HT-29 (cell line): ENCODE measurements around the gene SPDYE2B. TPM values are rescaled to one million over a fixed set of nuclear protein-coding genes. Genes with fewer than 3 reads are reported as not detected.
"Not testable (repeated sequence)": the region's sequence is repeated elsewhere in the genome, so short reads cannot be mapped to it uniquely, and the experiment has no call there.

Source experiments
- DNase-seq: peaks from one replicate; pipeline ENCODE4 v3.0.0-alpha.2; 2015; ENCODE audit warnings: low spot score
- total RNA-seq: library from RNA; depleted of rRNA; stranded (reverse); fragments of >200 nt; shearing (Covaris generic); gene quantifications from 2 replicates; pipeline ENCODE4 v1.2.3, GENCODE V29; 2014; rRNA removed

Gene SPDYE2B, protein sequence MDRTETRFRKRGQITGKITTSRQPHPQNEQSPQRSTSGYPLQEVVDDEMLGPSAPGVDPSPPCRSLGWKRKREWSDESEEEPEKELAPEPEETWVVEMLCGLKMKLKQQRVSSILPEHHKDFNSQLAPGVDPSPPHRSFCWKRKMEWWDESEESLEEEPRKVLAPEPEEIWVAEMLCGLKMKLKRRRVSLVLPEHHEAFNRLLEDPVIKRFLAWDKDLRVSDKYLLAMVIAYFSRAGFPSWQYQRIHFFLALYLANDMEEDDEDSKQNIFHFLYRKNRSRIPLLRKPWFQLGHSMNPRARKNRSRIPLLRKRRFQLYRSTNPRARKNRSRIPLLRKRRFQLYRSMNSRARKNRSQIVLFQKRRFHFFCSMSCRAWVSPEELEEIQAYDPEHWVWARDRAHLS
- total RNA-seq = not detected in 2 replicates

DNA sequence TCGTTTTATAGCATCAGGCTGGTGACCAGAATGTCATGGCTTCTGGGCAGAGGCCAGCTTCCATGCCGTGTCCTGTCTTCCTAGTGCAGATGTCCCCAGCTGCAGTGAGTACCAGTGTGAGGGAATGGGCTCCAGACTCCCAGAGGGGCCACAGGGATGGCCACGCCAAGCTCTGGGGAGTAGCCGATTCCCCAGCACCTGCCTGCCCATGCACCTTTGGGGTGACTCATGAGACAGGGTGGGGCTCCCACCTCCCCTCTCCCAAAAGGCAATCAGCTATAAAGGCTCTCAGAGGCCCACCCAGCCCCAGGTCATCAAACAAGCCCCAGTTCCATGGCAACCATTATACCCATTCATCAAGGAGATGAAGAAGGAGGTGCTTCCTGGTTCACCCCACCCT lies at the start of gene SPDYE2B:
Gene SPDYE2B (plus strand): TSS at position 396 of the 400 bp plus-strand sequence. CDS start 2,030 bp downstream, outside the sequence.
- DNase-seq = not testable (repeated sequence)

DNA sequence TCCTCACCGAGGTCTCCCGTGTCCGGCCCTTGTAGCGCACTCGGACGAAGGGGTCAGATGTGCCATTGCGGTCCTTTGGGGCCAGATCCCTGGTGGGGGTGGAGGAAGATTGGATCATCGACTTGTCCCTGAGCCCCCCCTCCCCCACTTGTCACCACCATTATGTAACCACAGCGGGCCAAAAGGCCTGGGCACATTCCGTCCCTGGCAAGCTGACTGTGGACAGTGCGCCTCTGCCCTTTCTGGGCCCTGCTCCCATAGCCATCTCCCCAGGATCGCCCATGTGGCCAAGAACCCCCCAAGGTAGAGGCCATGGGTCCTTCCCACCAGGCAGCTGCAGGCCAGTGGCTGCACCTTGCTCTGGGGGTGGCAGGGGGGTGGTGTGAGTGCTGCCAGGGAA lies 47.8 kb upstream of the SPDYE2B start:
- not testable (repeated sequence) for DNase-seq

DNA sequence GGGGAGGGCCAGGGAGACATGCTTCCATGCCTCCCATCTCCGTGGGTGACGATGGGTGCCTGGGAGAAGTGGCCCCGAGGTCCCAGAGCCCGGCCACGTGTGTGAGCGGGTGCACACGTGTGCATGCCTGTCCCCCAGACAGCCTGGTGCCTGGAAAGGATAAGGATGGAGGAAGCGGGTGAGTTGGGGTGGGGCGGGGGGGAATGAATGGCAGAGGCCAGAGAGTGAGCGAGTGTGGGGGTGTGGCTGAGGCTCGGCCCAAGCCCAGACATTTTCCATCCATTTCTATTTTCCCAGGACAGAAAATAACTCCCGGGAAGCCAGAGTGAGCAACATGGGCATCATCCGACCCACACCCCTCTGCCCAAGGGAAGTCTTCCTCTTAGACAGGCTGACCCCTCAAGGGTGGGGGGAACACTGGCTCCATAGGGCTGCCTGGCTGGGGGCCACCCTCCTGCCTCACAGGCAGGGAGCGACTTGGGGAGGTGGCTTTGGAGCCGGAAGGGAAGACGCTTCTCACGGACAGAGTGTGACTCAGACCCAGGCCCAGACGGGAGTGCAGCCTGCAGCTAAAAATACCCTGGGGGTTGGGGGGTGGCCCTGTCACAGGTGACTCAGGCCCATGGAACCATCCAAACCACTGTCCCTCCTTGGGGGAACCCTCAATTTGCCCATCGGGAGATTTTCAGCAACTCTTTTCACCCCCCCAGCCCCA lies 45.5 kb upstream of the SPDYE2B start:
- not testable (repeated sequence) for DNase-seq

- not testable (repeated sequence) for DNase-seq
Observed at GRCh38 chr7:102606848-102607247, 43.3 kb upstream of the SPDYE2B start.

GRCh38 chr7:102609734-102610133 lies 40.4 kb upstream of the SPDYE2B start:
- not testable (repeated sequence) for DNase-seq

DNA sequence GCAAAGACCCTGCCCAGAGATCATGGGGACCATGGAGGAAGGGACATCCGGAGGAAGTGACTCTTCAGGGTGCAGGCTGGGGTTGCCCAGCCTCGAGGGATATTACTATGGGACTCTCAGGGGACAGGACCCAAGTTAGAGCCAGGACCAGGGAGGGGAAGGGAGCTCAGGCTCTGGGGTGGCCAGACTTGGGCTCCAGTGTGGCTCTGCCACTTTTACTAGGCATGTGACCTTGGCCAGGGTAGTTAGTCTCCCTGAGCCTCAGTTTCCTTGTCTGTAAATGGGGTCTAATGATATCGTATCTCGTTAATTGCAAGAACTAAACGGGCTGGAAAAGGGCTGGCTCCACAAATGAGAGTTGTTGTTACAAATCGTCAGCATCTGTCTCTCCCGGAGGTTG lies 39.7 kb upstream of the SPDYE2B start:
- DNase-seq = not testable (repeated sequence)

GRCh38 chr7:102611013-102611674 lies 39.0 kb upstream of the SPDYE2B start:
- not testable (repeated sequence) for DNase-seq

DNA sequence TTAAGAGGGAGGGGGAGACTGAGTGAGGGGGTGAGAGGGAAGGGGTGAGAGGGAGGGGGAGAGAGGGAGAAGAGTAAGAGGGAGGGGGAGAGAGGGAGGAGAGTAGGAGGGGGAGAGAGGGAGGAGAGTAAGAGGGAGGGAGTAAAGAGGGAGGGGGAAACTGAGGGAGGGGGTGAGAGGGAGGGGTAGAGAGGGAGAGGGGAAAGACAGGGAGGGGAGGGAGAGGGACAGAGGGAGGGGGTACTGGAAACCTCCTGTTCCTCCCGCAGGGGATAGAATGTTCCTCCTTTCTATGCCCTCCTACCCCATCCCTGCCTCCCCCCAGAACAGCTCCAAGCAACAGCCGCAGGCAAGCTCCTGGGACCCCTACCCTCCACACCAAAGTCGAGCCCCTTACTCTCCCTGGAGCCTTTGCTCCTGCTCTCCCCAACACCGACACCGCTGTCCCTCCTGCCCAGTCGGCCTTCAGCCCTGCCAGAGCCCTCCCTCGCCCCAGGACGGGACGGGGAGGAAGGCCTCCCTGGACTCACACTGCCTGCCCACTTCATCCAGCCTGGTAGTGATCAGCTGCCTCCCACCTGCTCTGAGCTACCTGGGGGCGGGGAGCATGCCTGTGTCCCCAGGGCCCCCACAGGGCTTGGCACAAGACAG lies 38.3 kb upstream of the SPDYE2B start:
- peak; percentile 1 for DNase-seq

DNA sequence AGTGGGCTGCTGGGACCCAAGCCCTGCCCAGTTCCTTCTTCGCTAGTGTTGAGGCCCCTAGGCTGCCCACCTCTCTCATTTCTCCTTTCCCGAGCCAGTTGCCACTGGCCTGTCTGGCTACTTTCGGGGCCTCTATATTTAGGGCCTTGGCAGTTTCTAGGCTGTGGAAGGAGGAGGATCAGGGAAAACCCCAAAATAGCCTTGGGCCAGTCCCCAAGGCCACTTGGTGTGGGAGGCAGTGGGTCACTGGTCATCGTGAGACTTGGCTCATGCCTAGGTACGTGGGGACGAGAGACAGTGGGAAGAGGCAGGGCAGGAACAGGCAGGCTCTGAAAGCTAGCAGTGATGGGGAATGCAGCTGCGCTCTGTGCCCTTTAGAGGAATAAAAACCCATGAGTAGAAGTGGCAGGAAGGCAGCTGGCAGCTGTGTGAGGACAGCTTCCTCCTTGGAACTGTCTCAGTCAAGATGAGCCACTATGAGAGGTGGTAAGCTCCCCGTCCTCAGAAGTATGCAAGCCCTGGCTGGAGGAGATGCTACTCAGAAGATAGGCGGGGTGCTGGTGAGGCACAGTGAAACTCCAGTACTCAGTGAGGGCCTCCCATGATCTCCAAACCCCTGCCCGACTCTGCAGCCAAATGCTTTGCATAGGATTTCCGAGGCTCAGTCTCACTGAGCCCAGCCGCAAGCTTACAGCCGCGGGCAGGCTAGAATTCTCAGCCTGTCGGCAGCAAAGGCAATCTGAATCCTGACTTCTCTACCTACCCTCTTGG lies 36.4 kb upstream of the SPDYE2B start:
- DNase-seq = not testable (repeated sequence)

DNA sequence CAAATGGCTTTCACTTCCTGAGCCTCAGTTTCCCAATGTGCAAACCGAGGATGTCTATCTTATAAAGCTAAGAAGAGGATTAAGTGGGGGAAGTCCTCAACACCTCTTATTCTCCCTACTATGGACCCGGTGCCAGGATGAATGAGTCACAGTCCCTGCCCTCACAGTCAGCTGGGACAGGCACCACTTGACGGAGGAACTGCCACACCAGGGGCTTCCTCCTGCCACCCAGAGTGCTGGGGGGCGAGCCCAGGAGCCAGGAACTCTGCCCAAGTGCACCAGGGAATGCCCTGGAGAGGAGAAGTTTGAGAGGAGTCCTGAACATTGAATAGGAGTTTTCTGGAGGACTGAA lies 35.8 kb upstream of the SPDYE2B start:
- DNase-seq = not testable (repeated sequence)

- DNase-seq = not testable (repeated sequence)
Observed at GRCh38 chr7:102614873-102615272, 35.2 kb upstream of the SPDYE2B start.

GRCh38 chr7:102615930-102616329 lies 34.2 kb upstream of the SPDYE2B start:
- not testable (repeated sequence) for DNase-seq

- DNase-seq = peak; percentile 1
Observed at GRCh38 chr7:102616507-102617125, 33.5 kb upstream of the SPDYE2B start, which contains the start of gene RASA4. RASA4 (minus strand) TSS chr7:102616756; CDS start chr7:102616689, 67 bp downstream.

- not testable (repeated sequence) for DNase-seq
Observed at GRCh38 chr7:102618122-102618521, 32.0 kb upstream of the SPDYE2B start.

DNA sequence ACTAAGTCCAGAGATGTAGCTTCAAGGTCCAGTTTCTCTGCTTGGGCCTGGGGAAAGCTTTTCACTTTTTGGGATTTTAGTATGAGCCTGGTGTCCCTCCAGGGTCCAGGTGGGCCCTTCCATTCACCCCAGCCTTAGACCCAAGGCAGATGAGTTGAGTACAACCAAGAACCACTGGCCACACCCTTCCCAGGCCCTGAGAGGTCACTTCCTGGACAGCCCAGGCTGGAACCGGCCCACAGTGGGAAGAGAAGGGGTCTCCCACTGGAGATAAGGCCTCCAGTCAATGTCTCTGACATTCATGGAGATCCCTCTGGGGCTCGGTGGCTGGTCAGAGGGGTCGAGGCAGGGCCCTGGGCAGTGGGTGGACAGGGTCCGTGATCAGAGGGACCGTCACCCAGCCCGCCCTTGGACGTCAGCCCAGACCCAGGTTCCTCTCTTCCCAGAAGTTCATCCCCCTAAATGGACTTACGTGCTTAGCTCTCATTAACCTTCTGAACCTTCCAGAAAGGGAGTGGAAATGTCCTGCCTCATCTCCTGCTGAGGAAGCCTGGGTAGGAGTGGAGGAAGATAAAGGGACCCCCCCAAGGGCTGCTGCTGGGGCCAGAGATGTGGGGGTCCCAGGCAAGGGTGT lies 22.7 kb upstream of the SPDYE2B start:
- not testable (repeated sequence) for DNase-seq

DNA sequence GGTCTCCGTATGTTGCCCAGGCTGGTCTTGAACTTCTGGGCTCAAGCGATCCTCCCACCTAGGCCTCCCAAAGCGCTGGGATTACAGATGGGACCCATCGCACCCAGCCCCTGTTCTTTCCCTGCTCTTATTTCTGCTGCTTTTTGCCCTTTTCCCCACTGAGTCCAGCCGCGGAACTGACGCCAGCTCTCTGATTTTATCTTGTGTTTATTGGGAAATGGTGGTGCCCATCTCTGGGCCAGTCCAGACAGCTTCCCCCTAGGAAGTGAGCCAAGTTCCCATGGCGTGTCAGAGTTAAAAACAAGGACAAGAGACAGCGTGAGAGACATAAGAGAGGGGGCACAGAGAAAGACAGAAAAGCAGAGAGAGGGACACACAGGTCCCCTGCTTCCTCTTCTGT lies 19.5 kb upstream of the SPDYE2B start:
- not testable (repeated sequence) for DNase-seq

DNA sequence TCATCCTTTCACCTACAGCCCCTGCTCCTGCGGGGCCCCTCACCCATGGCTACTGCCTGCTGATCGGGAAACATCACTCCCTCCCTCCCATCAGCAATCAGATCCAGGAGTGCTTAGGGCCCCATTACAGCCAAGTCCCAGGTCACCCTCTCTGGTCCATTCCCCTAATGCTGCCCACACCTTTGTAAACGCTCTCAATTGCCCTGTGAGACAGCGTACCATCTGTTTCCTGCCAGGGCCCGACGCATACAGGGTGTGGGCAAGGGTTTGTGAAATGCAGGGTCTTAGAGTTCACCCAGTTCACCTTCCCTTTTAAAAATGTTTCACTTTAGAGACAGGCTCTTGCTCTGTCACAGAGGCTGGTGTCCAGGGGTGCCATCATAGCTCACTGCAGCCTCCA lies 15.8 kb upstream of the SPDYE2B start:
- DNase-seq = not testable (repeated sequence)

DNA sequence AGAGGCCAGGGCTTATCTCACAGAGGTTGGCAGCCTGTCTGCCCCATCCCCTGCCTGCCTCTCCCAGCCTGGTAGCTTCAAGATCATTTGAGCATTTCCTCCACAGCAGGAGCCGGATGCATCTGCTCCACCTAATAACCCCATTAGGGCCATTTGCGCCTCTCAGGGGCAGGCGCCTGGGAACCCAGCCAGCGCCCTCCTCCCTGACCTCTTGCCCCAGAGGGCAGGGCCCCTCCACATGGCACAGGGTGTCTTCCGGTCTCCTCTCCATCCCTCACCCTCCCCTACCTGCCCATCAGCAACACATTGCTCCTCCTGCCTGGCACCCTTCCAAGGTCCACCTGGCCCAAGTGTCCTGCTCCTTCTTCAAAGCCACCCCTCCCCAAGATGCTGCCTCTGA lies 14.8 kb upstream of the SPDYE2B start:
- not testable (repeated sequence) for DNase-seq

DNA sequence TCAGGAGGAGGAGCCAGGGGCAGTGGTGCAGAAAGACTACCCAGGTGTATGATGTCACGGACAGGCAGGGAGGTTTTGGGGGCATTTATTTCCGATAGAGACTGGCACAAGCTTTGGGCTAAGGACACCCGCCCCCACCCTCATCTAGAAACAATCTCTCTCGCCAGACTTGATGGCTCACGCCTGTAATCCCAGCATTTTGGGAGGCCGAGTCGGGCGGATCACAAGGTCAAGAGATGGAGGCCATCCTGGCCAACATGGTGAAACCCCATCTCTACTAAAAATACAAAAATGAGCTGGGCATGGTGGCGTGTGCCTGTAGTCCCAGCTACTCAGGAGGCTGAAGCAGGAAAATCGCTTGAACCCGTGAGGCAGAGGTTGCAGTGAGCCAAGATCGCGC lies 13.2 kb upstream of the SPDYE2B start:
- not testable (repeated sequence) for DNase-seq

DNA sequence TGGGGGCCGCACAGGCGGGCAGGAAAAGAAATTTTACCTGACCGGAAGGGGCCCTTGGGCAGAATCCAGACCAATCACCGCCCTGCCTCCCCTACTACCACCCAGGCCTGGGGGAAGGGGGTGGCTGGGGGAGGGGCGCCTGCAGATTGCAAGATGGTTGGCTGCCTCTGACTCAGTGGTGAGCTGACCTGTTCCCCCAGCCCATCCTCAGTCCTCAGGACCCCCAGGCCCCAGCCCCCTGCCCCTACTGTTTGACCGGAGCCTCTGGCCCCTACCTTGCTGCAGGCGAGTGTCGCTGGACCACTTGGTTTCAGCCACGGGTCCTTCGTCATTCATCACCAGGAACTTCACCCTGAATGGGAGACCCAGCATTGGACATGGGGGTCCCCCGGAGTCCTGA lies 11.3 kb upstream of the SPDYE2B start:
- DNase-seq = not testable (repeated sequence)
